Measurements from ENCODE around the gene EFTUD2. TPM values are rescaled to one million over a fixed set of nuclear protein-coding genes. Genes with fewer than 3 reads are reported as not detected.

The EFTUD2 gene
- total RNA-seq, 1 donor from 2014 or later: 79.3 TPM

- Histone ChIP-seq H3K4me1 (ENCODE audit: control insufficient read depth in 3 of 3, insufficient read depth in 3 of 3, low read length in 3 of 3) (peaks cover 0 to 4% (median 4%) of the 10 kb centered on the region in 3 donors), H3K9me3 (ENCODE audit: control insufficient read depth in 3 of 3, low read length in 3 of 3) (no peaks in the 10 kb centered on the region), H3K4me3 (ENCODE audit: low read length in 3 of 3) (no peak overlapping the region), H3K36me3 (ENCODE audit: control insufficient read depth in 3 of 3, insufficient read depth in 3 of 3, low read length in 3 of 3) (peaks cover 67 to 79% (median 74%) of the 10 kb centered on the region in 3 donors), H3K27me3 (ENCODE audit: control insufficient read depth in 3 of 3, insufficient read depth in 3 of 3, low read length in 3 of 3) (no peaks in the 10 kb centered on the region), H3K9ac (ENCODE audit: low read depth in 1 of 3, low read length in 3 of 3) (no peak overlapping the region), H3K27ac (ENCODE audit: low read depth, low read length) (no peak overlapping the region)
These were observed 45.1 kb downstream of the EFTUD2 start for GRCh38 chr17:44854192-44854591.

DNA sequence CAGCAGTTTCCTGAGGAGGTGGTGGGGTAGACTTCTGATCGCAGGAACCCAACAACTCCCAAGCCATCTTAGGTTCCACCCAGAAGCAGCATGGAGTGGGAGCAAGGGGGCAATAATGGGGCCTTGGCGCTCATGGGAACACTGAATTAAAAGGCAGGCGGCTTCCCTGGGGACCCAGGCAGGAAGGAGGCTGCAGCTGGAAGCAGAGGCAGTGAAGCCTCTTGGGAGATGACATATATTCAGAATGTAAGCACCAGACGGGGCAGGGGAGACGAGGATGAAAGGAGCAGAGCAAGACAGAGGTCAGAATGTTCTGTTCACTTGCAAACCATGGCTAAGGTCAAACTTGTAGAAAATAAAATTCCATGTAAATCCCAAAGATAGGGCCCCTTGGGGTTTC lies 48.6 kb downstream of the EFTUD2 start:
- H3K27ac ChIP-seq (ENCODE audit: low read depth, low read length): peak overlapping the region; percentile 54
- H3K36me3 ChIP-seq (ENCODE audit: control insufficient read depth in 3 of 3, insufficient read depth in 3 of 3, low read length in 3 of 3): peaks cover 38 to 48% (median 45%) of the 10 kb centered on the region in 3 donors
- peaks cover 0 to 3% (median 0%) of the 10 kb centered on the region in 3 donors for H3K27me3 ChIP-seq (ENCODE audit: control insufficient read depth in 3 of 3, insufficient read depth in 3 of 3, low read length in 3 of 3)
- H3K9ac ChIP-seq (ENCODE audit: low read depth in 1 of 3, low read length in 3 of 3): no peak overlapping the region
- no peak overlapping the region for H3K4me3 ChIP-seq (ENCODE audit: low read length in 3 of 3)
- H3K4me1 ChIP-seq (ENCODE audit: control insufficient read depth in 3 of 3, insufficient read depth in 3 of 3, low read length in 3 of 3): peaks cover 0 to 4% (median 4%) of the 10 kb centered on the region in 3 donors
- H3K9me3 ChIP-seq (ENCODE audit: control insufficient read depth in 3 of 3, low read length in 3 of 3): no peaks in the 10 kb centered on the region

DNA sequence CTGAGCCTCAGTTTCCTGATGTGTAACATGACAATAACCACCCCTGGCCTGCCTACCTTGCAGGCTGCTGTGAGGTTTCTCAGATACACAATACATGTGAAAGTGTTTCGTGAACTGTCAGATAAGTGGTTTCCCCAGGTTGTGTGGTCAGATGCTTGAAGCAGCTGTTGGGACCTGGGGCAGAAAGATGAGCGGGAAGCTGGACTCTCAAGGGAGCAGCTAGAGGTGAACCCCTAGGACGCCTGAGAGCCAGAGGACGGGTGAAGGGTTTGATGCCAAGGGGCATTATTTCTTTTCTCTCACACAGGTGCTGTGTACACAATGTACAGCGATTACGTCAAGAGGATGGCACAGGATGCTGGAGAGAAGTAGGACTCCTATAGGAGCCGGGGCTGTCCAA lies 49.2 kb downstream of the EFTUD2 start:
- no peak overlapping the region for H3K9ac ChIP-seq (ENCODE audit: low read depth in 1 of 3, low read length in 3 of 3)
- peaks cover 0 to 3% (median 0%) of the 10 kb centered on the region in 3 donors for H3K27me3 ChIP-seq (ENCODE audit: control insufficient read depth in 3 of 3, insufficient read depth in 3 of 3, low read length in 3 of 3)
- H3K4me3 ChIP-seq (ENCODE audit: low read length in 3 of 3): no peak overlapping the region
- peaks cover 37 to 45% (median 42%) of the 10 kb centered on the region in 3 donors for H3K36me3 ChIP-seq (ENCODE audit: control insufficient read depth in 3 of 3, insufficient read depth in 3 of 3, low read length in 3 of 3)
- H3K9me3 ChIP-seq (ENCODE audit: control insufficient read depth in 3 of 3, low read length in 3 of 3): no peaks in the 10 kb centered on the region
- peaks cover 0 to 4% (median 4%) of the 10 kb centered on the region in 3 donors for H3K4me1 ChIP-seq (ENCODE audit: control insufficient read depth in 3 of 3, insufficient read depth in 3 of 3, low read length in 3 of 3)
- H3K27ac ChIP-seq (ENCODE audit: low read depth, low read length): peak overlapping the region; percentile 54

DNA sequence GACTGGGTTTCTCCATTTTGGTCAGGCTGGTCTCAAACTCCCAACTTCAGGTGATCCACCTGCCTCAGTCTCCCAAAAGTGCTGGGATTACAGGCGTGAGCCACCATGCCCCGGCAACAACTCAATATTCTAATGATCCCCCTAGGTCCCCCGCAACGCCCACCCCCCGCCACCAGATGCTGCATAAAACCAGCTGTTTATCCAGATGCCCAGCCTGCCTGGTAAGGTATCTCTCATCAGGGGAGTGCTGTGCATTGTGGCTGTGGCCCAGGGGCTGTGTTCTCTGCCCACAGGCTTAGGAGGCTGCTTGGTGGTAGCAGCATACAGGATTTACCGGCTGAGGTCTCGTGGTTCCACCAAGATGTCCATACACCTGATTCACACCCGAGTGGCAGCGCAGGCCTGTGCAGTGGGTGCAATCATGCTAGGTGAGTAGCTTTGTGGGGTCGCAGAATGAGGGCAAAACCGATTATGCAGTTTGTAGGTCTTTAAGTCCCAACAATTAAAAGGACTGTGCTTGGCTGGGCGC lies 50.2 kb downstream of the EFTUD2 start:
- Histone ChIP-seq H3K27me3 (ENCODE audit: control insufficient read depth in 3 of 3, insufficient read depth in 3 of 3, low read length in 3 of 3) (peaks cover 0 to 3% (median 0%) of the 10 kb centered on the region in 3 donors), H3K9ac (ENCODE audit: low read depth in 1 of 3, low read length in 3 of 3) (no peak overlapping the region), H3K4me1 (ENCODE audit: control insufficient read depth in 3 of 3, insufficient read depth in 3 of 3, low read length in 3 of 3) (peaks cover 0 to 4% (median 4%) of the 10 kb centered on the region in 3 donors), H3K27ac (ENCODE audit: low read depth, low read length) (peak overlapping the region; percentile 44), H3K36me3 (ENCODE audit: control insufficient read depth in 3 of 3, insufficient read depth in 3 of 3, low read length in 3 of 3) (peaks cover 27 to 35% (median 32%) of the 10 kb centered on the region in 3 donors), H3K4me3 (ENCODE audit: low read length in 3 of 3) (peak overlapping the region in 1 of 3 donors; percentile 6), H3K9me3 (ENCODE audit: control insufficient read depth in 3 of 3, low read length in 3 of 3) (no peaks in the 10 kb centered on the region)

DNA sequence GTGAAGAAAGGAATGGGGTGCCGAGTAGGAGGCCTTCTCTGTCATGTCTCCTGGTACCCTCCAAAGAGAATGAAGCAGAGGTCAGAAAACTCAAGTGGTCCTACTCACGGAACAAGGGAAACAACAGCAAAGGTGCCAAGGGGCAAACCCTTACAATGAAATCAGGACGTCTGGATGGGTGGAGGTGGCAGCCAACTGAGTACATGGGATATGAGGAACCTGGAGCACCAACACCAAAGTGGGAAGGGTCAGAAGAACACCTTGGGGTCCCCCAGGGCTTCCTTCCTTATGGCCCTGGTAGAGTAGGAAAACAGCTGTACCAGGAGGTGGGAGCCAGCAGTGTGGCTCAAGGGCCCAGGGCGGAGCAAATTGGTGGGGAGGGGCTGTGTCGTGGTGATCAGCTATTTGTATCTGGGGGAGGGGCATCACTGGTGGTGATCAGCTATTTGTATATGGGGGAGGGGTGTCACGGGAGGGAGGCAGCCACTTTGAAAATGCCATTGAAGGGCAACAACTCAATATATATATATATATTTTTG lies 50.9 kb downstream of the EFTUD2 start:
- peaks cover 0 to 3% (median 0%) of the 10 kb centered on the region in 3 donors for H3K27me3 ChIP-seq (ENCODE audit: control insufficient read depth in 3 of 3, insufficient read depth in 3 of 3, low read length in 3 of 3)
- peaks cover 20 to 28% (median 25%) of the 10 kb centered on the region in 3 donors for H3K36me3 ChIP-seq (ENCODE audit: control insufficient read depth in 3 of 3, insufficient read depth in 3 of 3, low read length in 3 of 3)
- peaks cover 0 to 4% (median 4%) of the 10 kb centered on the region in 3 donors for H3K4me1 ChIP-seq (ENCODE audit: control insufficient read depth in 3 of 3, insufficient read depth in 3 of 3, low read length in 3 of 3)
- peak overlapping the region; percentile 30 for H3K27ac ChIP-seq (ENCODE audit: low read depth, low read length)
- peak overlapping the region in 1 of 3 donors; percentile 38 for H3K9ac ChIP-seq (ENCODE audit: low read depth in 1 of 3, low read length in 3 of 3)
- peak overlapping the region; percentile 13 to 36 (median 16) for H3K4me3 ChIP-seq (ENCODE audit: low read length in 3 of 3)
- H3K9me3 ChIP-seq (ENCODE audit: control insufficient read depth in 3 of 3, low read length in 3 of 3): no peaks in the 10 kb centered on the region

GRCh38 chr17:44847586-44847985 lies 51.7 kb downstream of the EFTUD2 start, which contains the start of gene HIGD1B:
Gene HIGD1B (plus strand): TSS chr17:44847883. CDS start chr17:44848153, 270 bp downstream.
- Histone ChIP-seq H3K27me3 (ENCODE audit: control insufficient read depth in 3 of 3, insufficient read depth in 3 of 3, low read length in 3 of 3) (peaks cover 0 to 7% (median 0%) of the 10 kb centered on the region in 3 donors), H3K4me3 (ENCODE audit: low read length in 3 of 3) (peak within 1 kb of the TSS; percentile 13 to 36 (median 16)), H3K9me3 (ENCODE audit: control insufficient read depth in 3 of 3, low read length in 3 of 3) (no peaks in the 10 kb centered on the region), H3K27ac (ENCODE audit: low read depth, low read length) (peak within 1 kb of the TSS; percentile 30), H3K9ac (ENCODE audit: low read depth in 1 of 3, low read length in 3 of 3) (peak within 1 kb of the TSS in 1 of 3 donors; percentile 38), H3K4me1 (ENCODE audit: control insufficient read depth in 3 of 3, insufficient read depth in 3 of 3, low read length in 3 of 3) (peaks cover 4 to 8% (median 4%) of the 10 kb centered on the region in 3 donors), H3K36me3 (ENCODE audit: control insufficient read depth in 3 of 3, insufficient read depth in 3 of 3, low read length in 3 of 3) (peaks cover 16 to 23% (median 18%) of the 10 kb centered on the region in 3 donors)

- Histone ChIP-seq H3K36me3 (ENCODE audit: control insufficient read depth in 3 of 3, insufficient read depth in 3 of 3, low read length in 3 of 3) (peaks cover 7 to 12% (median 8%) of the 10 kb centered on the region in 3 donors), H3K27me3 (ENCODE audit: control insufficient read depth in 3 of 3, insufficient read depth in 3 of 3, low read length in 3 of 3) (peaks cover 0 to 8% (median 0%) of the 10 kb centered on the region in 3 donors), H3K9me3 (ENCODE audit: control insufficient read depth in 3 of 3, low read length in 3 of 3) (no peaks in the 10 kb centered on the region), H3K27ac (ENCODE audit: low read depth, low read length) (no peak overlapping the region), H3K9ac (ENCODE audit: low read depth in 1 of 3, low read length in 3 of 3) (no peak overlapping the region), H3K4me3 (ENCODE audit: low read length in 3 of 3) (no peak overlapping the region), H3K4me1 (ENCODE audit: control insufficient read depth in 3 of 3, insufficient read depth in 3 of 3, low read length in 3 of 3) (peaks cover 4 to 9% (median 6%) of the 10 kb centered on the region in 3 donors)
These were observed 53.0 kb downstream of the EFTUD2 start for GRCh38 chr17:44846206-44846605.

DNA sequence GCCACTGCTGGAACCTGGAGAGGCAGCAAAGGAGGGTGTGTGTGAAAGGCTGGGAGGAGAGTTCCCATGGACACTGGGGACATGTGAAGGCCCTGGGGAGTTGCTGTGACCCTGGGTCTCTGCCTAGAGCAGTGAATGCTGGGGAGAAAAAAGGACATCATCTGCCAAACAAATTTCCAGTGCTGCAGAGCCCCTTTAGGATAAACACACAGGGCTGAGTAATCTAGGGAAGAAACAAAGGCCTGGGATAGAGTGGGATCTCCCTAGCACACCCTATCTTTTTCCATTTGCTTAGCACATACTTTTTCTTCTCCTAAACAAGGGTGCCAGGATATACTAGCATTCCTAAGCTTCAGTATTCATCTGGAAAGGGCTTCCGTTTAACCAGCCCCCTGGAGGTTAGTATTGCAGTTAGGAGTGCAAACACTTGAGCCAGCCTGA lies 54.8 kb downstream of the EFTUD2 start:
- Histone ChIP-seq H3K27ac (ENCODE audit: low read depth, low read length) (peak overlapping the region; percentile 25), H3K9me3 (ENCODE audit: control insufficient read depth in 3 of 3, low read length in 3 of 3) (no peaks in the 10 kb centered on the region), H3K36me3 (ENCODE audit: control insufficient read depth in 3 of 3, insufficient read depth in 3 of 3, low read length in 3 of 3) (no peaks in the 10 kb centered on the region), H3K4me1 (ENCODE audit: control insufficient read depth in 3 of 3, insufficient read depth in 3 of 3, low read length in 3 of 3) (peaks cover 0 to 6% (median 5%) of the 10 kb centered on the region in 3 donors), H3K27me3 (ENCODE audit: control insufficient read depth in 3 of 3, insufficient read depth in 3 of 3, low read length in 3 of 3) (peaks cover 0 to 8% (median 0%) of the 10 kb centered on the region in 3 donors), H3K9ac (ENCODE audit: low read depth in 1 of 3, low read length in 3 of 3) (no peak overlapping the region), H3K4me3 (ENCODE audit: low read length in 3 of 3) (no peak overlapping the region)

- no peaks in the 10 kb centered on the region for H3K36me3 ChIP-seq (ENCODE audit: control insufficient read depth in 3 of 3, insufficient read depth in 3 of 3, low read length in 3 of 3)
- no peak overlapping the region for H3K4me3 ChIP-seq (ENCODE audit: low read length in 3 of 3)
- peaks cover 0 to 8% (median 0%) of the 10 kb centered on the region in 3 donors for H3K27me3 ChIP-seq (ENCODE audit: control insufficient read depth in 3 of 3, insufficient read depth in 3 of 3, low read length in 3 of 3)
- H3K9ac ChIP-seq (ENCODE audit: low read depth in 1 of 3, low read length in 3 of 3): no peak overlapping the region
- peaks cover 0 to 6% (median 5%) of the 10 kb centered on the region in 3 donors for H3K4me1 ChIP-seq (ENCODE audit: control insufficient read depth in 3 of 3, insufficient read depth in 3 of 3, low read length in 3 of 3)
- H3K27ac ChIP-seq (ENCODE audit: low read depth, low read length): no peak overlapping the region
- no peaks in the 10 kb centered on the region for H3K9me3 ChIP-seq (ENCODE audit: control insufficient read depth in 3 of 3, low read length in 3 of 3)
These were observed 56.5 kb downstream of the EFTUD2 start for GRCh38 chr17:44842748-44843147.

DNA sequence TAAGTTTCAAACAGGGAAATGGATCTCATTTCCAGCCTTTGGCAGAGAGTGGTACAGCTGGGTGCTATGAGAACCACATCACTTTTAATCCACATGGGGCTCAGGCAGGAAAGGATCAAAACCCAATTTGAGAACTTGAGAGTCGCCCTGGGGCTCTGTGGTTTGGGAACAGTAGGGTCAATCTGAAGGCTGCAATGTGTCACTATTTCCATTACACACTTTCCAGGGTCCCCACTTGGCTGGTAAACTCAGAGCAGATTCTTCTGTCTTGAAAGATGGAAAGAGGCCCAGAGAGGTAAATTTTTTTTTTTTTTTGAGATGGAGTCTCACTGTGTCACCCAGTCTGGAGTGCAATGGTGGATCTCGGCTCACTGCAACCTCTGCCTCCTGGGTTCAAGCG lies 58.3 kb downstream of the EFTUD2 start:
- Histone ChIP-seq H3K9ac (ENCODE audit: low read depth in 1 of 3, low read length in 3 of 3) (no peak overlapping the region), H3K9me3 (ENCODE audit: control insufficient read depth in 3 of 3, low read length in 3 of 3) (no peaks in the 10 kb centered on the region), H3K27ac (ENCODE audit: low read depth, low read length) (no peak overlapping the region), H3K36me3 (ENCODE audit: control insufficient read depth in 3 of 3, insufficient read depth in 3 of 3, low read length in 3 of 3) (no peaks in the 10 kb centered on the region), H3K4me1 (ENCODE audit: control insufficient read depth in 3 of 3, insufficient read depth in 3 of 3, low read length in 3 of 3) (peaks cover 0 to 6% (median 5%) of the 10 kb centered on the region in 3 donors), H3K27me3 (ENCODE audit: control insufficient read depth in 3 of 3, insufficient read depth in 3 of 3, low read length in 3 of 3) (peaks cover 0 to 5% (median 0%) of the 10 kb centered on the region in 3 donors), H3K4me3 (ENCODE audit: low read length in 3 of 3) (no peak overlapping the region)

All from skeletal muscle tissue (tissue), 4 donors.